Osteocyte (in vitro differentiated cells): ENCODE measurements around the gene SLC23A2. TPM values are rescaled to one million over a fixed set of nuclear protein-coding genes. Genes with fewer than 3 reads are reported as not detected.

Experiments used
- DNase-seq: peaks from one replicate; pipeline ENCODE4 v3.0.0; 2021; ENCODE audit warnings: mixed read lengths; ENCODE audit not compliant: unreplicated experiment; ENCODE audit errors: extremely low spot score
- H3K27ac Mint-ChIP-seq: one replicate; pipeline ENCODE4 v1.8.0; 2021; ENCODE audit warnings: mild to moderate bottlenecking, mixed read lengths; ENCODE audit not compliant: unreplicated experiment
- H3K27me3 Mint-ChIP-seq: one replicate; pipeline ENCODE4 v1.8.0; 2021; ENCODE audit warnings: mixed read lengths; ENCODE audit not compliant: unreplicated experiment
- H3K36me3 Mint-ChIP-seq: one replicate; pipeline ENCODE4 v1.8.0; 2021; ENCODE audit warnings: mixed read lengths; ENCODE audit not compliant: unreplicated experiment
- H3K4me1 Mint-ChIP-seq: one replicate; pipeline ENCODE4 v1.8.0; 2021; ENCODE audit warnings: mixed read lengths; ENCODE audit not compliant: unreplicated experiment
- H3K4me3 Mint-ChIP-seq: one replicate; pipeline ENCODE4 v1.8.0; 2021; ENCODE audit warnings: mild to moderate bottlenecking, moderate library complexity, mixed read lengths; ENCODE audit not compliant: unreplicated experiment
- H3K9me3 Mint-ChIP-seq: one replicate; pipeline ENCODE4 v1.8.0; 2021; ENCODE audit warnings: mixed read lengths; ENCODE audit not compliant: unreplicated experiment
- total RNA-seq: library from RNA; stranded (reverse); gene quantifications from 2 replicates; pipeline ENCODE4 v1.2.1, GENCODE V29; 2021
- TF ChIP-seq, protein P1 (sequence below): fragments of 200-600 bp; sonication (generic); IDR thresholded peaks from 2 replicates; pipeline ENCODE4 v1.5.0; 2021; ENCODE audit warnings: antibody characterized with exemption, mild to moderate bottlenecking, moderate library complexity

SLC23A2 gene
- total RNA-seq, 1 donor from 2014 or later, result 23.1 TPM

GRCh38 chr20:4912380-4913142 lies 88.7 kb downstream of the SLC23A2 start:
- no peak for DNase-seq
- Mint-ChIP-seq H3K36me3 (peaks cover 5% of the 10 kb centered on the region), H3K9me3 (peaks cover 4% of the 10 kb centered on the region), H3K4me3 (no peak overlapping the region), H3K27me3 (no peaks in the 10 kb centered on the region), H3K4me1 (peaks cover 17% of the 10 kb centered on the region), H3K27ac (no peak overlapping the region)
- TF ChIP-seq, protein P1, sequence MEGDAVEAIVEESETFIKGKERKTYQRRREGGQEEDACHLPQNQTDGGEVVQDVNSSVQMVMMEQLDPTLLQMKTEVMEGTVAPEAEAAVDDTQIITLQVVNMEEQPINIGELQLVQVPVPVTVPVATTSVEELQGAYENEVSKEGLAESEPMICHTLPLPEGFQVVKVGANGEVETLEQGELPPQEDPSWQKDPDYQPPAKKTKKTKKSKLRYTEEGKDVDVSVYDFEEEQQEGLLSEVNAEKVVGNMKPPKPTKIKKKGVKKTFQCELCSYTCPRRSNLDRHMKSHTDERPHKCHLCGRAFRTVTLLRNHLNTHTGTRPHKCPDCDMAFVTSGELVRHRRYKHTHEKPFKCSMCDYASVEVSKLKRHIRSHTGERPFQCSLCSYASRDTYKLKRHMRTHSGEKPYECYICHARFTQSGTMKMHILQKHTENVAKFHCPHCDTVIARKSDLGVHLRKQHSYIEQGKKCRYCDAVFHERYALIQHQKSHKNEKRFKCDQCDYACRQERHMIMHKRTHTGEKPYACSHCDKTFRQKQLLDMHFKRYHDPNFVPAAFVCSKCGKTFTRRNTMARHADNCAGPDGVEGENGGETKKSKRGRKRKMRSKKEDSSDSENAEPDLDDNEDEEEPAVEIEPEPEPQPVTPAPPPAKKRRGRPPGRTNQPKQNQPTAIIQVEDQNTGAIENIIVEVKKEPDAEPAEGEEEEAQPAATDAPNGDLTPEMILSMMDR, result no peak

GRCh38 chr20:4910951-4911350 lies 90.4 kb downstream of the SLC23A2 start:
- Mint-ChIP-seq H3K27ac (no peak overlapping the region), H3K4me3 (no peak overlapping the region), H3K27me3 (no peaks in the 10 kb centered on the region), H3K4me1 (peaks cover 9% of the 10 kb centered on the region), H3K9me3 (peaks cover 5% of the 10 kb centered on the region), H3K36me3 (peaks cover 5% of the 10 kb centered on the region)
- DNase-seq, result no peak
- TF ChIP-seq, protein P1, result no peak

- Mint-ChIP-seq H3K27ac (no peak overlapping the region), H3K9me3 (peaks cover 5% of the 10 kb centered on the region), H3K36me3 (peaks cover 12% of the 10 kb centered on the region), H3K4me1 (peaks cover 13% of the 10 kb centered on the region), H3K4me3 (no peak overlapping the region), H3K27me3 (no peaks in the 10 kb centered on the region)
- TF ChIP-seq, protein P1, result no peak
- no peak for DNase-seq
These were observed 95.7 kb downstream of the SLC23A2 start for GRCh38 chr20:4905613-4906012.

DNA sequence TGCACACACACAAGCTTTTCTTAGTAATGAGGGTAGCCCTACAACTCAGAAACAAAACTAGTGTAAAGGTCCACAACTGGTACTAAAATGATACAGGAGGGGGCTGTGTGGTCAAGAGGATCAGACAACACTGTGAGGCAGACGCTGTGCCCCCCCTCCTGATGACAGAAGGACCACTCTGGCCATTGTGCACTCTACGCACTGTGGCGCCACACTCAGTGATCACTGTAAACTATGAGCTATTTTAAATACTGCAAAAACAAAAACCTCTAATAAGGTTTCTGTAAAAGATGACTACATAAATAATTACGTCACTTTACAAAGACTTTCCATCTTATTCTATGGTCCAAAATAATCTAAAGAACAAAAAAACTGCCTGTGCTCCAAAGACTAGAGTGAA lies 96.1 kb downstream of the SLC23A2 start:
- no peak for DNase-seq
- Mint-ChIP-seq H3K27ac (no peak overlapping the region), H3K4me3 (no peak overlapping the region), H3K36me3 (peaks cover 12% of the 10 kb centered on the region), H3K9me3 (peaks cover 5% of the 10 kb centered on the region), H3K27me3 (no peaks in the 10 kb centered on the region), H3K4me1 (peaks cover 13% of the 10 kb centered on the region)
- TF ChIP-seq, protein P1, result no peak

GRCh38 chr20:4904127-4904860 lies 97.0 kb downstream of the SLC23A2 start:
- H3K27ac Mint-ChIP-seq, result no peak overlapping the region
- H3K36me3 Mint-ChIP-seq, result peaks cover 14% of the 10 kb centered on the region
- H3K4me1 Mint-ChIP-seq, result peaks cover 13% of the 10 kb centered on the region
- peaks cover 5% of the 10 kb centered on the region for H3K9me3 Mint-ChIP-seq
- TF ChIP-seq, protein P1, result no peak
- DNase-seq, result no peak
- H3K27me3 Mint-ChIP-seq, result no peaks in the 10 kb centered on the region
- H3K4me3 Mint-ChIP-seq, result no peak overlapping the region
